HepG2 (cell line): ENCODE results near the gene HDAC3. TPM values are rescaled to one million over a fixed set of nuclear protein-coding genes. Genes with fewer than 3 reads are reported as not detected.

ENCODE experiments used
- ATF7 ChIP-seq, 2 experiments: fragments of 450-650 bp in 1 of 2; sonication (generic) in 1 of 2; formaldehyde crosslinking in 1 of 2; IDR thresholded peaks; 2 replicates each; pipeline versions ENCODE4 v1.4.0 to v1.6.1; 2016 to 2020; ENCODE audit warnings: antibody characterized with exemption in 1 of 2, mild to moderate bottlenecking in 1 of 2, missing genetic modification reagents in 1 of 2
- GATAD2A ChIP-seq: IDR thresholded peaks from 2 replicates; pipeline ENCODE4 v1.6.1; 2016
- GTF2F1 ChIP-seq: fragments of 150-350 bp; IDR thresholded peaks from 2 replicates; pipeline ENCODE4 v1.6.1; 2014; ENCODE audit warnings: low read length
- KDM3A ChIP-seq: IDR thresholded peaks from 2 replicates; pipeline ENCODE4 v1.6.1; 2018; ENCODE audit warnings: low read depth, missing compliant biosample characterization
- MEIS1 ChIP-seq: sonication (generic); formaldehyde crosslinking; IDR thresholded peaks from 2 replicates; pipeline ENCODE4 v1.9.0; 2021; ENCODE audit warnings: mild to moderate bottlenecking, missing genetic modification reagents, moderate library complexity, borderline replicate concordance
- NBN ChIP-seq: fragments of 450-650 bp; conservative IDR thresholded peaks from 2 replicates; pipeline ENCODE4 v1.6.1; 2017
- SP2 ChIP-seq: sonication (generic); formaldehyde crosslinking; IDR thresholded peaks from 2 replicates; pipeline ENCODE4 v1.5.1; 2020; ENCODE audit warnings: mild to moderate bottlenecking, missing genetic modification reagents
- TCF12 ChIP-seq, 2 experiments: fragments of 450-650 bp in 1 of 2; sonication (generic) in 1 of 2; formaldehyde crosslinking in 1 of 2; IDR thresholded peaks; 2 replicates each; pipeline versions ENCODE4 v1.6.1 to v1.8.0; 2017 to 2022; ENCODE audit warnings: antibody characterized with exemption in 1 of 2, mild to moderate bottlenecking in 1 of 2, missing genetic modification reagents in 1 of 2, moderate library complexity in 1 of 2
- YEATS4 ChIP-seq: sonication (generic); formaldehyde crosslinking; IDR thresholded peaks from 2 replicates; pipeline ENCODE4 v1.4.0; 2020; ENCODE audit warnings: missing genetic modification reagents, borderline replicate concordance
- ZFP36L2 ChIP-seq: sonication (generic); formaldehyde crosslinking; IDR thresholded peaks from 2 replicates; pipeline ENCODE4 v1.4.0; 2020; ENCODE audit warnings: missing genetic modification reagents
- ZNF557 ChIP-seq: sonication (generic); formaldehyde crosslinking; IDR thresholded peaks from 2 replicates; pipeline ENCODE4 v1.4.0; 2020; ENCODE audit warnings: missing genetic modification reagents
- ZNF709 ChIP-seq: sonication (generic); formaldehyde crosslinking; IDR thresholded peaks from 2 replicates; pipeline ENCODE4 v1.5.0; 2020; ENCODE audit warnings: mild to moderate bottlenecking, missing genetic modification reagents
- ZNF768 ChIP-seq: sonication (generic); formaldehyde crosslinking; IDR thresholded peaks from 2 replicates; pipeline ENCODE4 v1.4.0; 2020; ENCODE audit warnings: missing genetic modification reagents
- ZNF773 ChIP-seq: sonication (generic); formaldehyde crosslinking; IDR thresholded peaks from 2 replicates; pipeline ENCODE4 v1.4.0; 2020; ENCODE audit warnings: missing genetic modification reagents, borderline replicate concordance
- polyA plus RNA-seq, 8 experiments: library from polyadenylated mRNA; depleted of rRNA in 3 of 8; stranded (reverse) in 7 of 8; unstranded in 1 of 8; fragments of >200 nt; fragmentation: Illumina TruSeq in 4 of 8; extraction: Trizol in 4 of 8; gene quantifications; 2 replicates each; pipeline versions ENCODE4 v1.2.1 to v1.2.3, GENCODE V29; 2011 to 2016; ENCODE audit warnings: low read depth in 4 of 8, missing spikeins in 1 of 8, mixed read lengths in 1 of 8; ENCODE audit not compliant: insufficient read depth in 1 of 8
- total RNA-seq, 5 experiments: library from RNA; depleted of rRNA; stranded (reverse); fragments of >200 nt; fragmentation: Illumina TruSeq; extraction: Trizol; gene quantifications; 2 replicates each; pipeline ENCODE4 v1.2.3, GENCODE V29; 2016; ENCODE audit warnings: low read depth in 1 of 5
- TF ChIP-seq, protein P1 (sequence below): sonication (generic); formaldehyde crosslinking; IDR thresholded peaks from 2 replicates; pipeline ENCODE4 v1.5.1; 2020; ENCODE audit warnings: missing genetic modification reagents, mild to moderate bottlenecking, borderline replicate concordance
- TF ChIP-seq, protein P2 (sequence below): sonication (generic); formaldehyde crosslinking; IDR thresholded peaks from 2 replicates; pipeline ENCODE4 v1.4.0; 2020; ENCODE audit warnings: missing genetic modification reagents

The HDAC3 gene
- total and polyA plus RNA-seq, 2 of the 13 experiments (the other 11 are each of a cell fraction or from before 2014, with no cell fraction given) = 84.0 to 94.1 TPM

DNA sequence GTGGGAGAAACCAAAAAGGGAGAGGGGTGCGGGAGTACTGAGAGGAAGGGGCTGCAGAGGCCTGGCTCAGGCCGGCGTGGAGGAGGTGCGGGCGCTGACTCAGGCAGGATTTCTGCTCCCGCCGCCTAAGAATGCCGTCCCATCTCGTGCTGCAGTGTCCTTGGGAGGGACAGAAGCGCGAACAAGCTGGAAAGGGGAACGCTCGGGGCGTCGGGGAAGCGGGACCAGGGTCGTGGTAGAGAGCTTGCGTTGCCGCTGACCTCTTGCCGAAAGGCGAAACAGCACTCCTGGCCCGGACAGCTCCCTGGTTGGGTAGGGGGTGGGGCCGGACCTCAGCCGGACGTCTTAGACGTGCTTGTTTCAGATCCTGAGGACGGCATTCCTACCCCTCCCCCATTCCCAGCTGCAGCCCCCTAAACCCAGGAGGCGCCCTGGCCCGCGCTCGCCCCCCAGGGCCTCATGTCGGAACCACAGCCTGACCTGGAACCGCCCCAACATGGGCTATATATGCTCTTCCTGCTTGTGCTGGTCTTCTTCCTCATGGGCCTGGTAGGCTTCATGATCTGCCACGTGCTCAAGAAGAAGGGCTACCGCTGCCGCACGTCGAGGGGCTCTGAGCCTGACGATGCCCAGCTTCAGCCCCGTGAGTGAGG is 1.2 kb upstream of the HDAC3 start (continued):
- peak; percentile 56; the same call in 1 of the 2 replicates for TF ChIP-seq YEATS4
- no peak for TF ChIP-seq TCF12 (IDR thresholded peaks at IDR 0.05)
- TF ChIP-seq TCF12 (CRISPR knock-in tag; IDR thresholded peaks at IDR 0.05) = no peak
- 0 out of 2 replicates have a peak, but pooled peaks have one; percentile 22 for TF ChIP-seq ZNF557 (CRISPR knock-in tag)
- TF ChIP-seq, protein P1, sequence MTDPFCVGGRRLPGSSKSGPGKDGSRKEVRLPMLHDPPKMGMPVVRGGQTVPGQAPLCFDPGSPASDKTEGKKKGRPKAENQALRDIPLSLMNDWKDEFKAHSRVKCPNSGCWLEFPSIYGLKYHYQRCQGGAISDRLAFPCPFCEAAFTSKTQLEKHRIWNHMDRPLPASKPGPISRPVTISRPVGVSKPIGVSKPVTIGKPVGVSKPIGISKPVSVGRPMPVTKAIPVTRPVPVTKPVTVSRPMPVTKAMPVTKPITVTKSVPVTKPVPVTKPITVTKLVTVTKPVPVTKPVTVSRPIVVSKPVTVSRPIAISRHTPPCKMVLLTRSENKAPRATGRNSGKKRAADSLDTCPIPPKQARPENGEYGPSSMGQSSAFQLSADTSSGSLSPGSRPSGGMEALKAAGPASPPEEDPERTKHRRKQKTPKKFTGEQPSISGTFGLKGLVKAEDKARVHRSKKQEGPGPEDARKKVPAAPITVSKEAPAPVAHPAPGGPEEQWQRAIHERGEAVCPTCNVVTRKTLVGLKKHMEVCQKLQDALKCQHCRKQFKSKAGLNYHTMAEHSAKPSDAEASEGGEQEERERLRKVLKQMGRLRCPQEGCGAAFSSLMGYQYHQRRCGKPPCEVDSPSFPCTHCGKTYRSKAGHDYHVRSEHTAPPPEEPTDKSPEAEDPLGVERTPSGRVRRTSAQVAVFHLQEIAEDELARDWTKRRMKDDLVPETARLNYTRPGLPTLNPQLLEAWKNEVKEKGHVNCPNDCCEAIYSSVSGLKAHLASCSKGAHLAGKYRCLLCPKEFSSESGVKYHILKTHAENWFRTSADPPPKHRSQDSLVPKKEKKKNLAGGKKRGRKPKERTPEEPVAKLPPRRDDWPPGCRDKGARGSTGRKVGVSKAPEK (CRISPR knock-in tag) = no peak
- TF ChIP-seq, protein P2, sequence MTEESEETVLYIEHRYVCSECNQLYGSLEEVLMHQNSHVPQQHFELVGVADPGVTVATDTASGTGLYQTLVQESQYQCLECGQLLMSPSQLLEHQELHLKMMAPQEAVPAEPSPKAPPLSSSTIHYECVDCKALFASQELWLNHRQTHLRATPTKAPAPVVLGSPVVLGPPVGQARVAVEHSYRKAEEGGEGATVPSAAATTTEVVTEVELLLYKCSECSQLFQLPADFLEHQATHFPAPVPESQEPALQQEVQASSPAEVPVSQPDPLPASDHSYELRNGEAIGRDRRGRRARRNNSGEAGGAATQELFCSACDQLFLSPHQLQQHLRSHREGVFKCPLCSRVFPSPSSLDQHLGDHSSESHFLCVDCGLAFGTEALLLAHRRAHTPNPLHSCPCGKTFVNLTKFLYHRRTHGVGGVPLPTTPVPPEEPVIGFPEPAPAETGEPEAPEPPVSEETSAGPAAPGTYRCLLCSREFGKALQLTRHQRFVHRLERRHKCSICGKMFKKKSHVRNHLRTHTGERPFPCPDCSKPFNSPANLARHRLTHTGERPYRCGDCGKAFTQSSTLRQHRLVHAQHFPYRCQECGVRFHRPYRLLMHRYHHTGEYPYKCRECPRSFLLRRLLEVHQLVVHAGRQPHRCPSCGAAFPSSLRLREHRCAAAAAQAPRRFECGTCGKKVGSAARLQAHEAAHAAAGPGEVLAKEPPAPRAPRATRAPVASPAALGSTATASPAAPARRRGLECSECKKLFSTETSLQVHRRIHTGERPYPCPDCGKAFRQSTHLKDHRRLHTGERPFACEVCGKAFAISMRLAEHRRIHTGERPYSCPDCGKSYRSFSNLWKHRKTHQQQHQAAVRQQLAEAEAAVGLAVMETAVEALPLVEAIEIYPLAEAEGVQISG = peak; percentile 4; the same call in 1 of the 2 replicates
- TF ChIP-seq ZNF768 (CRISPR knock-in tag) = 0 out of 2 replicates have a peak, but pooled peaks have one; percentile 27
- TF ChIP-seq ZNF773 = no peak
- TF ChIP-seq GATAD2A = 0 out of 2 replicates have a peak, but pooled peaks have one; percentile 2
- TF ChIP-seq ATF7 (IDR thresholded peaks at IDR 0.05) = no peak
- no peak for TF ChIP-seq ATF7 (CRISPR knock-in tag; IDR thresholded peaks at IDR 0.05)
- TF ChIP-seq GTF2F1 = no peak
- TF ChIP-seq MEIS1 (CRISPR knock-in tag) = no peak
- TF ChIP-seq NBN = no peak
- TF ChIP-seq ZNF709 (CRISPR knock-in tag) = no peak
- no peak for TF ChIP-seq KDM3A (CRISPR knock-in tag)
- TF ChIP-seq SP2 (CRISPR knock-in tag) = no peak
- no peak for TF ChIP-seq ZFP36L2 (CRISPR knock-in tag)
- TF ChIP-seq, all 625 proteins: peak for 72
